Nephron progenitor cell (in vitro differentiated cells): ENCODE results near the gene FAM83E.

Experiments used
- DNase-seq: peaks from one replicate; pipeline ENCODE4 v3.0.0; 2021
- H3K27ac Mint-ChIP-seq: 2 replicates; pipeline ENCODE4 v1.8.0; 2021; ENCODE audit warnings: mild to moderate bottlenecking, moderate library complexity, mixed read lengths
- H3K27me3 Mint-ChIP-seq: 2 replicates; pipeline ENCODE4 v1.8.0; 2021; ENCODE audit warnings: mild to moderate bottlenecking, low read depth, mixed read lengths; ENCODE audit not compliant: poor library complexity
- H3K36me3 Mint-ChIP-seq: 2 replicates; pipeline ENCODE4 v1.8.0; 2021; ENCODE audit warnings: low read depth, mixed read lengths
- H3K4me1 Mint-ChIP-seq: 2 replicates; pipeline ENCODE4 v1.8.0; 2021; ENCODE audit warnings: mixed read lengths
- H3K4me3 Mint-ChIP-seq: 2 replicates; pipeline ENCODE4 v1.8.0; 2021; ENCODE audit warnings: mild to moderate bottlenecking, moderate library complexity, mixed read lengths
- H3K9me3 Mint-ChIP-seq: 2 replicates; pipeline ENCODE4 v1.8.0; 2021; ENCODE audit warnings: mild to moderate bottlenecking, moderate library complexity, mixed read lengths
- TF ChIP-seq, protein P1 (sequence below): fragments of 200-600 bp; sonication (generic); IDR thresholded peaks from 2 replicates; pipeline ENCODE4 v1.5.0; 2021; ENCODE audit warnings: antibody characterized with exemption

Gene FAM83E

DNA sequence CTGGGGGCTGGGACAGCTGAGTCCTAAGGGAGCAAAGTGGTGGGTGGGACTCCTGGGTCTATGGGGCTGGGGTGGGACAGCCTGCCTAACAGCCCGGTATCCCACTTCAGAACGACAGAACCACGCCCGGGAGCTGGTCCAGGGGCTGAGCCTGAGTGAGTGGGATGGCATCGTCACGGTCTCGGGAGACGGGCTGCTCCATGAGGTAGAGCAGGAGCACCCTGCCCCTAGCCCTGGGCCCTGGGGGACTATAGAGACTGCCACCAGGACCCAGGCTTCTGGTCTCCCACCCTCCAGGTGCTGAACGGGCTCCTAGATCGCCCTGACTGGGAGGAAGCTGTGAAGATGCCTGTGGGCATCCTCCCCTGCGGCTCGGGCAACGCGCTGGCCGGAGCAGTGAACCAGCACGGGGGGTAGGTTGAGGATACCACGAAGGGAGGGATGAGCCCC, 13.0 kb upstream of the FAM83E start:
- Mint-ChIP-seq H3K36me3 (no peaks in the 10 kb centered on the region), H3K27me3 (no peaks in the 10 kb centered on the region), H3K4me3 (no peak overlapping the region), H3K4me1 (peaks cover 73% of the 10 kb centered on the region), H3K27ac (no peak overlapping the region), H3K9me3 (no peaks in the 10 kb centered on the region)
- TF ChIP-seq, protein P1, sequence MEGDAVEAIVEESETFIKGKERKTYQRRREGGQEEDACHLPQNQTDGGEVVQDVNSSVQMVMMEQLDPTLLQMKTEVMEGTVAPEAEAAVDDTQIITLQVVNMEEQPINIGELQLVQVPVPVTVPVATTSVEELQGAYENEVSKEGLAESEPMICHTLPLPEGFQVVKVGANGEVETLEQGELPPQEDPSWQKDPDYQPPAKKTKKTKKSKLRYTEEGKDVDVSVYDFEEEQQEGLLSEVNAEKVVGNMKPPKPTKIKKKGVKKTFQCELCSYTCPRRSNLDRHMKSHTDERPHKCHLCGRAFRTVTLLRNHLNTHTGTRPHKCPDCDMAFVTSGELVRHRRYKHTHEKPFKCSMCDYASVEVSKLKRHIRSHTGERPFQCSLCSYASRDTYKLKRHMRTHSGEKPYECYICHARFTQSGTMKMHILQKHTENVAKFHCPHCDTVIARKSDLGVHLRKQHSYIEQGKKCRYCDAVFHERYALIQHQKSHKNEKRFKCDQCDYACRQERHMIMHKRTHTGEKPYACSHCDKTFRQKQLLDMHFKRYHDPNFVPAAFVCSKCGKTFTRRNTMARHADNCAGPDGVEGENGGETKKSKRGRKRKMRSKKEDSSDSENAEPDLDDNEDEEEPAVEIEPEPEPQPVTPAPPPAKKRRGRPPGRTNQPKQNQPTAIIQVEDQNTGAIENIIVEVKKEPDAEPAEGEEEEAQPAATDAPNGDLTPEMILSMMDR = no peak
- no peak for DNase-seq

DNA sequence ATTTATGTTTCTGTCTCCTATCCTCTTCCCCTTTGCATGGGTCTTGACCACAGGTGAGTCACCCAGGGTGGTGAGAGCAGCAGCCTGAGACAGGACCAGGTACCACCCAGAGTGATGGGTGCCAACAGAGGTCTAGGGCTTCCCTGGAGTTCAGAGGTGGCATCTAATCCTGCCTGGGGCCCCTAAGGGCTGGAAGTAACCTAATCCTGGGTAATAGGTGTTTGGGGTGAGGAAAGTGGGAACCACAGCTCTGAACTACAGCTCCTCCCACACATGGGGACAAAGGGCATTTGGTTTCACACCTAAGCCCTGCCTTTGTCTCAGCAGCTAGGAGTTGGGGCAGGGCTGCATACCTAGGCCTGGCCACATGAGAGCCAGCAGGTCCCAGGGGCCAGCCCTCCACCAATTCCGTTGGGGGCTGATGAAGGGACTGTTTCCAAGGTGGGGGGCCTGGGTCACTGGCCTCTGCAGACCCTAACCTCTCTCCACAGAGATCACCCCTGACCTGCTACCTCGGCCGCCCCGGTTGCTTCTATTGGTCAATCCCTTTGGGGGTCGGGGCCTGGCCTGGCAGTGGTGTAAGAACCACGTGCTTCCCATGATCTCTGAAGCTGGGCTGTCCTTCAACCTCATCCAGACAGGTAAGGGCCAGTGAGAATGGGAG, 12.5 kb upstream of the FAM83E start:
- Mint-ChIP-seq H3K27ac (no peak overlapping the region), H3K4me1 (peaks cover 72% of the 10 kb centered on the region), H3K9me3 (no peaks in the 10 kb centered on the region), H3K4me3 (peak overlapping the region; percentile 36), H3K27me3 (no peaks in the 10 kb centered on the region), H3K36me3 (no peaks in the 10 kb centered on the region)
- TF ChIP-seq, protein P1 = no peak
- no peak for DNase-seq

DNA sequence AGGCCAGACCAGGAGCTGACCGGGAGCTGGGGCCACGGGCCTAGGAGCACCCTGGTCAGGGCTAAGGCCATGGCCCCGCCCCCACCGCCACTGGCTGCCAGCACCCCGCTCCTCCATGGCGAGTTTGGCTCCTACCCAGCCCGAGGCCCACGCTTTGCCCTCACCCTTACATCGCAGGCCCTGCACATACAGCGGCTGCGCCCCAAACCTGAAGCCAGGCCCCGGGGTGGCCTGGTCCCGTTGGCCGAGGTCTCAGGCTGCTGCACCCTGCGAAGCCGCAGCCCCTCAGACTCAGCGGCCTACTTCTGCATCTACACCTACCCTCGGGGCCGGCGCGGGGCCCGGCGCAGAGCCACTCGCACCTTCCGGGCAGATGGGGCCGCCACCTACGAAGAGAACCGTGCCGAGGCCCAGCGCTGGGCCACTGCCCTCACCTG, 11.0 kb upstream of the FAM83E start:
- Mint-ChIP-seq H3K4me3 (peak overlapping the region; percentile 87), H3K36me3 (peaks cover 5% of the 10 kb centered on the region), H3K27ac (no peak overlapping the region), H3K9me3 (no peaks in the 10 kb centered on the region), H3K27me3 (no peaks in the 10 kb centered on the region), H3K4me1 (peaks cover 67% of the 10 kb centered on the region)
- DNase-seq = no peak
- TF ChIP-seq, protein P1 = no peak

DNA sequence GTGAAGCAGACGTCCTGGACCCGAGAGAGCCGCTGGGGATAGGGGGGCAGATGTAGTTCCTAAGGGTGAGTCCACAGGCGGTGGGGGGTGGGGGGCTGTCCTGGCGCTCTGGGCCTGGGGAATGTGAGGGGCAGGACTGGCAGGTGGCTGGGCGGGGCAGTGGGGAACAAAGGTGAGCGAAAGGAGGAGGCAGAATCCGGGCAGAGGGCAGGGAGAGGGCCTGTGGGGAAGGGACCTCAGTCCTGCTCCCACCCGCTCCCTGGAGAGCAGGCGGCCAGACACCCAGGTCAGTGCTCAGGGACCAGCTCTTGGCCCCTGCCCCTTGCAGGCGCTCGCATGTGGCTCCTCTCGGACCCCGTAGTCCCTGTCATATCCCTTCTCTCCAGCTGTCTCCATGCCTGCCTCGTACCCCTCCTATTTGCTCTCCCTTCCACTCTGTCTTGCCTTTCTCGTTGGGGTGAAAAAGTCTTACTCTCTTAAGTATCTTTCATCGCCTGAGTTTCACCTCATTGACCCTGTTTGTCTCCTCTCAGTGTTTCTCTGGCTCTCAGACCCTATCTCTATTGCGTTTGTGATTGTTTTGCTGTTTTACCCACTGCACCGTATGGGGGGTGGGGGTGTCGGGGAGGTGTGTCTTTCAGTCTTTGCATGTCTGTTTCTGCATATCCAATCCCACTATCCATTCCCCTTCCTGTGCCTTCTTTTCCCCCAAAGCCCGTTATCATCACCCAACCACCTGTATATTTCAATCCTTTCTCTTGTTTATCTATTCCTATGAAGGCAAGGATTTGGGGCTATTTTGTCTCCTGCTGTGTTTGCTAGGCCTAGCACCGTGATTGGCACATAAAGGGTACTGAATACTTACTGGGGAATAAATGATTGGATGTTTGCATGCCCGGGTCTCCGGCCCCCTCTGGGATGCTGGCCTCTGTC, 10.2 kb upstream of the FAM83E start:
- DNase-seq = no peak
- H3K27ac Mint-ChIP-seq = peak overlapping the region; percentile 33
- peak overlapping the region; percentile 87 for H3K4me3 Mint-ChIP-seq
- H3K9me3 Mint-ChIP-seq = no peaks in the 10 kb centered on the region
- H3K27me3 Mint-ChIP-seq = no peaks in the 10 kb centered on the region
- peaks cover 62% of the 10 kb centered on the region for H3K4me1 Mint-ChIP-seq
- TF ChIP-seq, protein P1 = no peak
- peaks cover 5% of the 10 kb centered on the region for H3K36me3 Mint-ChIP-seq

- TF ChIP-seq, protein P1 = no peak
- Mint-ChIP-seq H3K27ac (peak overlapping the region; percentile 99), H3K27me3 (no peaks in the 10 kb centered on the region), H3K9me3 (no peaks in the 10 kb centered on the region), H3K36me3 (peaks cover 5% of the 10 kb centered on the region), H3K4me3 (peak overlapping the region; percentile 87), H3K4me1 (peaks cover 63% of the 10 kb centered on the region)
- peak; percentile 99 for DNase-seq
These were observed 9.3 kb upstream of the FAM83E start for GRCh38 chr19:48624067-48624594.
